GM15510 (cell line): ENCODE results near the gene DLEC1.

Experiments
- POLR2A ChIP-seq: IDR thresholded peaks from 3 replicates; pipeline ENCODE4 v1.6.1; 2011; ENCODE audit warnings: borderline replicate concordance; ENCODE audit not compliant: insufficient read length; ENCODE audit errors: extremely low read depth

The DLEC1 gene

DNA sequence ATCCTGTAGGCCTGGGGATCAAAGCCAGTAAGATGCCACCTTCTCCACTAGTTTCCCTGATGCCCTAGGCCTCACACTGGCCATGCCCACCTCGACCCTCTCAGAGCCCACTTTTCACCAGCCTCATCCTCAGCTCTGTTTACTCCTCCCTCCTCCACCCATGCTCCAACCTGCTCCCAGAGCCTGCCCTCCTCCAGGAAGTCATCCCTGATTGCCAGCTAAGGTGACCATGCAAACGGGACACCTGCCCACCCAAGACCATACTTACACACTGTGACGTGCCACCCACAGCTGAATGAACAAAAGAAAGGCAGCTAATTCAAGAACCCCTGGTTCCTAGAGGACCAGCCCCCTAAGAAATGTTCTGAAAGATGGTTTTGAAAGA lies 18.7 kb upstream of the DLEC1 start:
- no peak for TF ChIP-seq POLR2A

DNA sequence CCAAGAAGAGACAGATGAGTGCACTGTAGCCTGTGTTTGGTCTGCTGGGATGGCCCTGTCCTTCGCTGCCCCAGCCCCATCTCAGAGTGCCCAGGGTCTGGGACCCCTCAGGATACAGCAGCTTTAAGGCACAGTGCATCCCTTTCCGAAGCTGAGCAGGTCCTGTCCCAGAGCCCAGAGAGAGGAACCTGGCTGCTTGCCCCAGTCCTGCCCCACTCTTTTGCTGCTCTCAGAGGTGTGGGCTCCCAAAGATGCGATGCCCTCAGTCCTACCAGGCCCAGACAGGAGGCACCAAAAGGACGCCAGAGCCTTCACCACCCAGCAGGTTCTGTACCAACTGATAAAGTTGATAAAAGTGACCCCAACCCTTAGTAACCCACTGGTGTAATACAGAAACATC lies 17.8 kb upstream of the DLEC1 start:
- TF ChIP-seq POLR2A: no peak

DNA sequence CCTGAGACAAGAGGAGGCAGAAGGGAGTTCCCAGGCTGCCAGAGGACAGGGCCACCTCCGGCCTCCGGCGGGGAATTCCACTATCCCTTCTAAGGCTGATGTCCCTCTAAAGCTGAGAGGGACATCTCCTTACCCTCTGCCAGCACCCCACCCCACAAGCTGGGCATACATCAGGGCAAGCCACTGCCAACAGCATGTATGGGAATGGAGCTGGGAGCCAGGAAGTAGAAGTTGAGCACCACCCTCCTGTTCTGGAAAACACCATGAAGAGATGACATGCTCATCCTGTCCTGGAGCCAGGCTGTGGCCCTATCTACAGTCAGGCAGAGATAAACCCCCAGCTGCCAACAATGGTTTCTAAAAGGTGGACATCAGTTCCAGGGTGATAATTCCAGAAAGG lies 16.7 kb upstream of the DLEC1 start:
- TF ChIP-seq POLR2A: no peak

DNA sequence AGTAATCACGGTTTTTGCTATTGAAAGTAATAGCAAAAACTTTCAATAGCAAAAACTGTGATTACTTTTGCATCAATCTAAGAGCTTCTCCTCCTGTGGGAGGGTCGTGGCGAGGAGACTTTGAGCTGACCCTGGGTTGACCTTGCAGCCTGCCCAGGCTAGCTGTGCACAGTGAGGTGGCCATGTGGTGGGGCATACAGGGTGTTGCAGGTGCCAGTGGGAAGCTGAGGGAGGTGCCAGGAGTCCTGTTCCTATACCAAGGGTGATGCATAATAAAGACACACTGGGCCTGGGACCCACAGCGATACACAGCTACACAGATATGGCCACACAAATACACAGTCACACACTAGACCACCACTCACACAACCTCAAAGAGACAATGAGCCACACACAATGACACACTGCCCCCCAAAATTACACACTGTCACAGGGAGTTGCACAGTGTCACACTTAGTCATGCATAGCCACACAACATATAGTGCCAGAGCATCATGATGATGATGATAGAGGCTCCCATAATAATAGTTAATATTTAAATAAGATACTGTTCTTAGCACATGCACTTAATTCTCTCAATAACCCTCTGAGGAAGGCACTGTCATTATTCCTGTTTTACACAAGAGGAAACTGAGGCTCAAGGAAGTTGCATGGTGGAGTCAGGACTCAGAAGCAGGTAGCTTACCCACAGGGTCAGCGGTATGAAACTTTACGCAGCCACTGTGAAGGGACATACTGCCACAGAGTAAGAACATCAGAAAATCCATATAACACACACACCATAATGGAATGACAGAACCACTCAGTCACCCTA lies 15.9 kb upstream of the DLEC1 start:
- no peak for TF ChIP-seq POLR2A

DNA sequence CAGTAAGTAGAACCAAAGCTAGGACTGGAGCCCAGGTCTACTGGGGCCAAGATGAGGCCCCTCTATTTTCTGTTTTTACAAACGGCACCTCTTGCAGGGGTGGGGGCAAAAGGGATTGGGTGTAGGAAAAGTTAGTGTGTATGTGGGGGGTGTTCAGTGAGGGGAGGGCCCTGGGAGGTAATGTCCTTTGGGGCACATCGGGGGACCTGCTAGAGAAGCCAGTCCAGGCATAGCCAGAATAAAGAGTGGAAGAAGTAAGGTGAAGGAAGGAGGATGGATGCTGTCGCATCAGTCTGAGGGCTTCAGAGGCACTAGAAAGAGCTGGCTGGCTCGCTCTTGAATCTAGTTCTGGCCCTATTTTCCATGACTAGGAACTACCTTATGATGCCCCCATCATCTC lies 12.2 kb upstream of the DLEC1 start:
- no peak for TF ChIP-seq POLR2A

DNA sequence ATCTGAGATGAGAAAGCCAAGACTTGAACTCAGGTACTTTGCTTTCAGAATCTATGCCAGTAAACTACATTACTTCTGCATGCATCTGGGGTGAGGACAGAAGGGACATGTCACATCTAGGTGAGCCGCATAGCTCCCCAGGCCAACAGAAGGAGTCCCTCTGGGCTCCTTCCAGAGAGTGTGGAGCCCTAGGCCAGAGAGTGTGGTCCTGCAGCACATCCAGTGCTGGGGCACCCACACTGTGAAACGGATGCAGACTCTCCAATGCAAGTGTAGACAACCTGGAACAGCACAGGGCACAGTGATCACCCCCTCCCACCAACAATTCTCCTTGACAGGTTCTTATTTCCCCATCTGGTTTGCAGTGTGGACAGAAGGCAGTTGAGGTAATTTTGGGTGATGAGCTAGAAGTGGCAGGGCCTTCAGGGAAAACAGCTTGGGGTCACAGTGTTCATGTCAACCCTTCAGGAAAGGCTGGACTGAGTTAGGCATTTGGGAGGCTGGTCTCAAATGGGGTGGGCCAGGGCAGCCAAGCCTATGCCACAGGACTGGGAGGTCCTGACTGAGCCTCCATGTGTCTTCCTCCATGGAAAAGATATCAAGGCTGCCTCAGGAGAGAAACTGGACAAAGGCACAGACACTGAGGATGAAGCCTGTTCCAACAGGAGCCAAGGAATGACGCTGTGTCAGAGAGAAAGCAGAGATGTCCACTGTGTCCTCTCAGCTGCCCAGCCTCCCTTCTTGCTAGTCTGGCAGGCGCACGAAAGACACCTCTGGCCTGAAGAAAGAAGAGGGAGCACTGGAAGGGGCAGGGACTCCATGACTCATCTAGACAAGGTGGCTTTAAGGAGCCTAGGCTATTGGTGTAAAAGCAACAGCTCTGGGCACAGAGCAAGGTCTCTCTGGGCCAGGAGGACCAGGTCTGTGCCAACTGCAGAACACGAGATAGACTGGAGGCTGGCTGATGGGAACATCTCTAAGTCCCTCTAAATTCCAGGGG lies 11.2 kb upstream of the DLEC1 start:
- TF ChIP-seq POLR2A: no peak

DNA sequence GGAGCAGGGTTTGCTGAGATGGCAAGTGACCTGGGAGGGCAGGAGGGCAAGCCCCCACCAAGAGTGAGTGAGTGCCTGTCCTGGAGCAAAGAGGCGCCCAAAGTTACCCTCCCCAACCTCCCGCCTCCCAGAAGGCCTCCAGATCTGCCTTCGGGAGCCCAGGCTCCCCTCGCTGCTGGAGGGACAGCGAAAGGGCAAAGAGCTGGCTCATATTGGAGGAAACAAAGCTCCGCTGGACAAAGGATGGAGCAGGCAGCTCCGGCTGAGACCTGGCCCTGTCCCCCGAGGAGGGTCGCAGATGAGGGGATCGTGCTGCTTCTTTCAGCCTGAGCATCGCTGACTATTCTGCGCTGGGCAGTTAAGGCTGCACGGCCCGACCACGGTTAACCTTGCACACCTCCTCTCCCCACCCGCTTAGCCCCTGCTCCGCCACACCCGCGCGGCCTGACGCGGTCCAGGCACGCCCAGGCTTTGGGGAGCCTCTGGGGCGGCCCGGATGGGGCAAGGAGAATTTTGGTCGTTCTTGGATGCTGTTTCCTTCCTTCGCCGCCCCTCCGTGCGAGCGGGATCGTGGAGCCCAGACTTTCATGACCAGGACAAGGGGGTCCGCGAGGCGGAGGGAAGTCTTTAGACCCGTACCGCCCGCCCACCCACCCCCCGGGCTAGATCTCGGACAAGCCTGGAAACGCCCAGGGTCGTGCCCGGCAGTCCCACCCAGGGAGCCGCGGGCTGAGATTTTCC lies 10.2 kb upstream of the DLEC1 start:
- TF ChIP-seq POLR2A: no peak

DNA sequence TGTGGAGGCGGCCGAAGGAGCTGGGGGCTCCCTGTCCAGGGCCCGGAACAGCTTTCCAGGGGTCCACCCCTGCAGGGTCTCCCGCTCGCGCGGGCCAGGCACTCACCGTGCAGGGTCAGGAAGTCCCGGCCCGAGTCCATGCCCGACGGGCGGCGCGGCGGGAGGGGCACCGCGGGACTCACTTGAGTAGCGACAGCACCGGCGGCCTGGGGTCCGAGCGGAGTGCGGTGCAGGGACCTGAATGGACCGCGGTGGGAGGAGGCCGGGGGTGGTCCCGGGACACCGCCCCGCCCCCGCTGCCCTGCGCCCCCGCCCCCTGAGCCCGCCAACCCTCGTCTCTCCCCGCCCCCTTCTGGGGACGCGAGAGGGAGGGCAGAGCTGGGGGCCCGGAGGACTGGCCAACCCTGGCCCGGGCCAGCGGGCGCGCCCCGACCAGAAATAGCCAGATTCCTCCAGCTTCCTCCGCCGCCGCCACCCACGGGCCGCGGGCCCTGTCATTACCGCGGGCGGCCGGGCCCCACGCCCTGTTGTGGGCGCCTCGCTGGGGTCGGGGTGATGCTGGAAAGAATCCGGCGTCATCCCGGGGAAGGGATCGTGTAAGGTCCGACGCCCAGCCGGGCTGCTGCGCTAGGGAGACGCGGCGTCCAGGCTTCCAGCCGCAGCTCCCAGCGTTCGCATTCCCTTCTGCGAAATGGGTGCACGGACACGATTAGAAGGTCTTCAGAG lies 9.4 kb upstream of the DLEC1 start, which contains the start of gene PLCD1:
Gene PLCD1, minus strand, starts transcription at position 243 of the 726 bp plus-strand sequence. Its CDS starts 103 bp downstream, at position 140.
- no peak for TF ChIP-seq POLR2A

DNA sequence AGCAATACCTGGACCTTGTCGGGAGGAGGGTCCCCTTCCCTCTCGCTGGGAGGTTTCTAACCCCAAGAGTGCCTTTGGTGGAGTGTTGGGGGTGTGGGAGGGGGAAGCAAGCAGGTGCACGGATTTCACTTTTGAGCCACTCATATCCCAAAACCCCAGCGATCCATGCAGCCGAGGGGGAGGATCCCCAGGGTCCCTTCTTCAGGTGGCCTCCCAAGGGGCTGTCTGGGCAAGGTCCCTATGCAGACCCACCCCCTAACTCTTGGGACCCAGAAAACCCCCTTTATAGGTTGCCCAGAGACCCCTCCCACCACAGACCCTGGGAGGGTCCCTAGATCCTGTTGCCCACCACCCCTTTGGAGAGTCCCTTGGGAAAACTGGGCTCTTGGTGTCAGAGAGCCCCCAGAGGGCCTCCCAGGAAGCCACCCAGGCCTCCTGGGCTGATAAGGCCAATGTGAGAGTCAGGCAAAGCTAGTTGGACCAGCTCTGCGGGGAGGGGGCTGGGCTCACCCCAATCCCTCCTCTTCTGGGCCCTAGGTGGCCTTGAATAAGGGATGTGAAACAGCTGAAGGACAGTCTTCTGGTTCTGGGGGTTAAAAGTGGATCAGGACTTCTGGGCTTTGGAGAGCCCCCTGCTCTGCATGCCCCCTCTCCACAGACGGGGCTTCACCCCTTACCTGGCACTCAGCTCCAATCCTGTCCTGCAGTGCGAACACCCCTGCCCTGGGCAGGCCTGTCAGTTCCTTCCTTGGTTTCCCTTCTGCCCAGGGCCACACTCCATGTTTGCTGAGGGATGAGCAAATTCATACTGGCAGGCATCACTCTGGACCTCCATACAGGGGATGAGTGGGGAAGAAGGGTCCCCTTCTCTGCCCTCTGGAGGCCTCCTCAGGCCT lies 8.6 kb upstream of the DLEC1 start:
- TF ChIP-seq POLR2A: no peak

DNA sequence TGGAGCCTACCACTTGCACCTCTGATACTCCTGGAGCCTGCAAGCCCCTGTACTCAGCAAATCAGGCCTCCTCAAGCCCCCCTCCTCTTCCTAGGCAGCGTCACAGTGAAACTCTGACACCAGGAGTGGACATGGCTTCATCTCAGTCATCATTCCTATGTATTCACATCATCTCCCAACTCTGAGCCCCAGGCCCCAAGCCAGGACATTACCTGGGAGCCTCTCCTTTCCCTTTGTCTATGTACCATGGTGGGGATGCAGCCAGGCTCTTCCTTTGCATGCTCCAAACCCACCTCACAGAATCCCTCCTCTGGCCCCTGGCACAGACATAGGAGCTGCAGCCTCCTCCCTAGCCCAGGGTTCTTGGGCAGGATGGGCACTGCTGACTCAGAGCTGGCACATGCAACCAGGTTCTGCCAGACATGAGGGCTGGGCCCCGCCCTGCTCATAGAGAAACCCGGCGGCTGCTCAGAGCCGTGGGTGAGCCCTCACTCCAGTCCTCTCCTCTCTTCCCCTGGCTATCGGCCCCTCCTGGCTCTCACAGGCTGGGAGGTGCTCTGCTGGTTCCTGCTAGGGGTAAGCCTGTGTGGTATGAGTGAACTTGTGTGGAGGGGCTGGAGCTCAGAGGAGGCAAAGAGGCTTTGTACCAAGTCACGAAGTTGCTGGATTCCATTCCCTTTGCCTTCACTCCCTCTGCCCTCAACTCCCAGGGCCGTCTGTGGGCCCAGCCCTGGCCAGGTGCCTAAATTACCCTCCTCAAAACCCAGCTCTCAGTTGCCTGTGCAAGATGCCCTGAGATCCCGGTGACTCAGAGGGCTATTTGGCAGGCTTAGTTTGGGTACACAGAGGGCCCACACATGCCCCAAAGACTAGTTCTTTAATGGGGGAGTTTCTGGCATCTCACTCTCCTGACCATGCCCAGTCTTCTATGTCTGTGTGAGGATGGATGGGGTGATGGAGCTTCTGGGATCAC lies 7.7 kb upstream of the DLEC1 start:
- TF ChIP-seq POLR2A: no peak

DNA sequence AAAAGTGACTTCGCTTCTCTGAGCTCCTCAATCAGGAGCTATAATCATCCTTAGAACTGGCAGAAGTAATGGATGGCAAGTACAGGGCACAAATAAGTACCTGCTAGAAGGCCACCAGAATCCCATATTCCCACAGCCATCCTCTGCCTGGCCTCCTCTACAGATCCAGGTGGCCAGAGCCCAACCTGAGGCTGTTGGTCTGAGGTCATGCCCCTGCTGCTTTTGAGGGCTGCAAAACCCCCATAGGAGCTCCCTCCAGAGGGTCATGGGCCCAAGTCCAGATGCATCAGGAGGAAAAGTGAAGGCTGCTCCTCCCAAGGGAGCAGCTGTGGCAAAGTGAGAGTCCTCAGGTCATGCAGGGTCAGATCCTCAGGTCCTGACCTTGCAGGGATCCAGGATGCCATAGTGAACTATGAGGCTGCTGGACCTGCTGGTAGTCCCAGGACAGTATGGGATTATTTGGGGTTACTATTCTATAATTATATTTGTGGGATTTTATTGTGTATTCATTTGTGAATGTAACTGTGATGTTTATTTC lies 6.6 kb upstream of the DLEC1 start:
- TF ChIP-seq POLR2A: no peak

DNA sequence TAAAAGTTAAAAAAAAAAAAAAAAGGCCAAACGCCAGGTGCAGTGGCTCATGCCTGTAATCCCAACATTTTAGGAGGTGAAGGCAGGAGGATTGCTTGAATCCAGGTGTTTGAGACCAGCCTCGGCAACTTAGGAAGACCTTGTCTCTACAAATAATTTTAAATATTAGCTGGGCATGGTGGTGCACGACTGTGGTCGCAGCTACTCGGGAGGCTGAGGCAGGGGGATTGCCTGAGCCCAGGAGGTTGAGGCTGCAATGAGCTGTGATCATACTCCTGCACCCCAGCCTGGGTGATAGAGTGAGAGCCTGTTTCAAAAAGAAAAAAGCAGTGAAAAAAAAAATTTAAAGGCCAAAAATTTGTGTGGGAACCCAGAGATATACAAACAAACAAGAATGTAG lies 2.7 kb upstream of the DLEC1 start:
- no peak for TF ChIP-seq POLR2A
